ENCODE measurements around the gene TBL1Y.

GRCh38 chrY:7016521-7016920 is 106.0 kb downstream of the TBL1Y start:
- TF ChIP-seq CTCF (IDR thresholded peaks at IDR 0.05) (no peak), EP300 (IDR thresholded peaks at IDR 0.05) (no peak)
